ENCODE measurements around the gene NRAP. TPM values are rescaled to one million over a fixed set of nuclear protein-coding genes. Genes with fewer than 3 reads are reported as not detected.

Gene NRAP
- total and polyA plus RNA-seq, 2 of the 8 experiments (the other 6 are each of a cell fraction or from before 2014, with no cell fraction given) = not detected

GRCh38 chr10:113648478-113648877 is 15.4 kb downstream of the NRAP start (continued):
- TF ChIP-seq KDM5A (IDR thresholded peaks at IDR 0.05; ENCODE audit: low read length) (no peak), CBX5 (IDR thresholded peaks at IDR 0.05; ENCODE audit: low read depth, low read length) (no peak), RAD21 (IDR thresholded peaks at IDR 0.05 in 1 of 2, conservative IDR thresholded peaks at IDR 0.05 in 1 of 2; ENCODE audit: low read depth in 2 of 2, low read length in 2 of 2) (no peak), CREB1 (IDR thresholded peaks at IDR 0.05) (no peak), GTF2F1 (IDR thresholded peaks at IDR 0.05; ENCODE audit: borderline replicate concordance, low read depth, low read length) (no peak), HDAC6 (IDR thresholded peaks at IDR 0.05; ENCODE audit: low read depth, low read length) (no peak)
